Effector memory CD4-positive, alpha-beta T cell (primary cell): ENCODE measurements around the gene FAS.
A peak's percentile ranks its signal among the peaks of the same experiment; 100 is the strongest.

Source experiments
- DNase-seq, 3 donors: peaks; one replicate each; pipeline ENCODE4 v3.0.0-alpha.2; 2020
- H3K27ac ChIP-seq: 2 replicates; pipeline ENCODE4 v1.7.0; 2013; ENCODE audit warnings: mild to moderate bottlenecking, low read length, moderate library complexity; ENCODE audit not compliant: insufficient read depth, poor library complexity, severe bottlenecking
- H3K27me3 ChIP-seq: replicated peaks from 2 replicates; pipeline ENCODE4 v1.7.0; 2013; ENCODE audit warnings: mild to moderate bottlenecking, low read length; ENCODE audit not compliant: insufficient read depth, control insufficient read depth, poor library complexity, severe bottlenecking
- H3K36me3 ChIP-seq: 2 replicates; pipeline ENCODE4 v1.7.0; 2013; ENCODE audit warnings: mild to moderate bottlenecking, low read length, moderate library complexity; ENCODE audit not compliant: control insufficient read depth, insufficient read depth
- H3K4me1 ChIP-seq: 2 replicates; pipeline ENCODE4 v1.7.0; 2013; ENCODE audit warnings: low read length, mild to moderate bottlenecking; ENCODE audit not compliant: control insufficient read depth, insufficient read depth, poor library complexity, severe bottlenecking
- H3K4me3 ChIP-seq: 2 replicates; pipeline ENCODE4 v1.7.0; 2013; ENCODE audit warnings: low read length, low read depth, mild to moderate bottlenecking; ENCODE audit not compliant: insufficient read depth, poor library complexity, severe bottlenecking
- H3K9me3 ChIP-seq: 2 replicates; pipeline ENCODE4 v1.7.0; 2013; ENCODE audit warnings: mild to moderate bottlenecking, low read length, moderate library complexity; ENCODE audit not compliant: control insufficient read depth

The FAS gene

GRCh38 chr10:88989824-88990383, 694 bp upstream of the FAS start:
- Histone ChIP-seq H3K27ac (peak overlapping the region; percentile 99), H3K36me3 (no peaks in the 10 kb centered on the region), H3K27me3 (no peaks in the 10 kb centered on the region), H3K4me3 (peak overlapping the region; percentile 98), H3K4me1 (peaks cover 35% of the 10 kb centered on the region), H3K9me3 (no peaks in the 10 kb centered on the region)
- DNase-seq, result no peak

GRCh38 chr10:88991161-88991898, 732 bp downstream of the FAS start:
- Histone ChIP-seq H3K27ac (peak overlapping the region; percentile 99), H3K9me3 (no peaks in the 10 kb centered on the region), H3K4me1 (peaks cover 48% of the 10 kb centered on the region), H3K27me3 (no peaks in the 10 kb centered on the region), H3K4me3 (peak overlapping the region; percentile 98), H3K36me3 (no peaks in the 10 kb centered on the region)
- DNase-seq, result peak; percentile 35 to 52 (median 49)

GRCh38 chr10:88991899-88992320, 1.3 kb downstream of the FAS start:
- Histone ChIP-seq H3K4me3 (peak overlapping the region; percentile 98), H3K4me1 (peaks cover 54% of the 10 kb centered on the region), H3K9me3 (no peaks in the 10 kb centered on the region)

DNA sequence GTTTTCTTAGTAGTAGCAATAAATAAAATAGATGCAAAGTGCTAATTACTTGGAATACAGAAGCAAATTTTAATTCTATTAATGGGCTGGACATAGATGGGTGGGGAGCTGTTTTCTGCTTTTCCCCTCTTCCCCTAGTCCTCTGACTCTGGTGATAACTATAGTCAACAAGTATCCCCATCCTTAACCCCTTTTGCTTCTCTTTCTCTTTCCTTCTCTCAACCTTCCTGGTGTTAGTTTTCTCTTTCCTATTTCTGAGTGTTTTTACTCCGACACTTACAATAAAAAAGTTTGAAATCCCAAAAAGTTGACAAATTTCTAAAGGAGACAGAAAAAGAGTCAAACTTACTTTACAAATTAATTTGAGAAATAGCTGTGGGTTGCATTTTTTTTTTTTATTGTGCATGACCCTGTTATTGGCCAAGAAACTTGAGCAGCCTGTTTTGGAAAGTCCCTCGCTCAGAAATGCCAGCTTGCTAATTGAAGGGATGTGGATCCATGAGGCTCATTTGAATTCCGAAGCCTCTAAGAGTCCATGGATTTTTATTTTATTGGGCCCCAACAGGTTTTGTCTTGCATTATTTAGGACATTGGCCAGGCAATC, 2.4 kb downstream of the FAS start:
- Histone ChIP-seq H3K4me3 (peak overlapping the region; percentile 11), H3K9me3 (no peaks in the 10 kb centered on the region), H3K36me3 (no peaks in the 10 kb centered on the region), H3K4me1 (peaks cover 52% of the 10 kb centered on the region), H3K27ac (peak overlapping the region; percentile 99), H3K27me3 (no peaks in the 10 kb centered on the region)
- peak in 1 of 3 donors; percentile 18 for DNase-seq

More at GRCh38 chr10:88991899-88992320, 1.3 kb downstream of the FAS start:
- DNase-seq, result no peak
- H3K36me3 ChIP-seq, result no peaks in the 10 kb centered on the region
- H3K27ac ChIP-seq, result peak overlapping the region; percentile 99
- H3K27me3 ChIP-seq, result no peaks in the 10 kb centered on the region

DNA sequence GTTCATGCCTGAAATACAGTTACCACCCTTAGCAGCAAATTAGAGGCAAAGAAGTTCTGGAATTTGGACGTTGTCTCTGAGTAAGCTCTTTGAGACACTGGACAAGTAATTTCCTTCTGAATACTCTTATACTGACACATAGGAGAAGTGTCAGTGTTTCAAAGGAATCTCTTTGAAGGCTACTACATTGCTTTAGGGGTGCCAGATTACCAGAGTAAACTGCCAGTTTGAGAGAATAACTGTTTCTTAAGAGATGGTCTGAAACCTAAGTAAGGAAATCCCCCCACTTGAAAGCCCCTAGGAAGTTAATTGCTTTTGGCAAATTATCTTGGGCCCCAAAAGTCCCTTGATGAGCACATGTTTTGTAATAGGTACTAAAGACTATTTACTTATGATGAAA, 3.4 kb downstream of the FAS start:
- H3K27ac ChIP-seq, result peak overlapping the region; percentile 99

GRCh38 chr10:88995156-88995876, 4.7 kb downstream of the FAS start:
- peak overlapping the region; percentile 34 for H3K4me3 ChIP-seq
- no peaks in the 10 kb centered on the region for H3K36me3 ChIP-seq
- H3K27me3 ChIP-seq, result no peaks in the 10 kb centered on the region
- H3K27ac ChIP-seq, result peak overlapping the region; percentile 74
- no peaks in the 10 kb centered on the region for H3K9me3 ChIP-seq
- peaks cover 42% of the 10 kb centered on the region for H3K4me1 ChIP-seq
- no peak for DNase-seq

More for the DNA sequence above, 3.4 kb downstream of the FAS start:
- peak overlapping the region; percentile 9 for H3K4me3 ChIP-seq
- no peaks in the 10 kb centered on the region for H3K27me3 ChIP-seq
- no peak for DNase-seq
- no peaks in the 10 kb centered on the region for H3K9me3 ChIP-seq
- H3K4me1 ChIP-seq, result peaks cover 55% of the 10 kb centered on the region
- no peaks in the 10 kb centered on the region for H3K36me3 ChIP-seq

- Histone ChIP-seq H3K27me3 (no peaks in the 10 kb centered on the region), H3K36me3 (no peaks in the 10 kb centered on the region), H3K27ac (peak overlapping the region; percentile 74), H3K9me3 (no peaks in the 10 kb centered on the region), H3K4me1 (peaks cover 55% of the 10 kb centered on the region), H3K4me3 (no peak overlapping the region)
- DNase-seq, result no peak
Observed at GRCh38 chr10:88996927-88997326, 6.3 kb downstream of the FAS start.

DNA sequence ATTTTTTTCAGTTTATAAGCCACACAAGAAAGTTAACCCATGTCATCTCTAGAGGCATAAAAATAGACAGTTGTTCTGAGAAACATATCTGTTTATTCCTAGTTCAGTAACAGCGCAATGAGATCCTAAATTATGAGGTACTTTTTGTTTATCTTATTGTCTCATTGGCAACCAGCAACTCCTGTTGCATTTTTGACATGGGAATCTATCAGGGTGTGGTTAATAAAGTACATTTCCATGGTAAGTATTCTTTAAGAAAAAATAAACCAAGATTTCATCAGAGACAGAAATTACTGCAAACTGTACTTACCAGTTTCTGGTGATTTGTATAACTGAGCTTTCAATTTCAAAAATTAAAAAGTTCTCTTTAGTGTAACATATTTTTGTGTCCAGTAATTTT, 9.0 kb downstream of the FAS start:
- peak overlapping the region; percentile 69 for H3K27ac ChIP-seq
- DNase-seq, result no peak
- peaks cover 2% of the 10 kb centered on the region for H3K36me3 ChIP-seq
- H3K4me1 ChIP-seq, result peaks cover 53% of the 10 kb centered on the region
- no peak overlapping the region for H3K4me3 ChIP-seq
- no peaks in the 10 kb centered on the region for H3K9me3 ChIP-seq
- H3K27me3 ChIP-seq, result no peaks in the 10 kb centered on the region

DNA sequence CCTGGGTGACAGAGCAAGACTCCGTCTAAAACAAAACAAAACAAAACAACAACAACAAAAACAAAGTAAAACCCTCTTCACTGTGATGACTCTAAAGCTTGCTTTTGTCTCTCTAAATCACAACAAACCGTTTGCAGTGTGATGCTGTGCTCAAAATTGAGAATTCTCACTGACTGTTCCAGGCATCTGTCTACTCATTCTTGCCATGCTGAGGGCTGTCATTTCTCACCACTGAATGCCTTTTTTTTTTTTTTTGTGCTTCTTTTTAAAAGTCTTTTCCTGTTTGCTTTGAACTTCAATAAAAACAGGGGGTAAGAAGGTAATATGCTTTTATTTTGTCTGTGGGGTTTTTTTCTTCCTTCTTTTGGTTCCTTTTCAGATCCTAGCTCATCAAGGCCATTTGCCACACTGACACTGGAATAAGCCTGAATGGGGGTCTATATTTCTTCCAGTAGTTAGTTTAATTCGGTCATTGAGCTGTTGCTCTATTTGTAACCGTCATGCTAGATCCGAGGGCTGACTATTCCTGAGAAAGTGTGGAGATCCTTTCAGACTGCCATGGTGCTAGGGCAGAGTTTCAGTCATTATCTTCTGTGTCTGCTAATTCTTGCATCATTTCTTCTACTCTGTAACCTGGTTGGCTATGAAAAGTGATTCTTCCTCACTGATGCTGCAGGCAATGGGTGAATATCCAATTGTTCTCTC, 10.6 kb downstream of the FAS start:
- DNase-seq, result peak in 1 of 3 donors; percentile 24
- Histone ChIP-seq H3K27ac (peak overlapping the region; percentile 69), H3K4me1 (peaks cover 39% of the 10 kb centered on the region), H3K9me3 (no peaks in the 10 kb centered on the region), H3K36me3 (peaks cover 4% of the 10 kb centered on the region), H3K4me3 (peak overlapping the region; percentile 24), H3K27me3 (no peaks in the 10 kb centered on the region)
